Measurements from ENCODE around the gene ZNF100. TPM values are rescaled to one million over a fixed set of nuclear protein-coding genes. Genes with fewer than 3 reads are reported as not detected.

ZNF100 gene
- total and polyA plus RNA-seq, 9 of the 15 experiments (the other 6 are each of a cell fraction or from before 2014, with no cell fraction given) = 4.5 to 27.2 (median 19.6) TPM

GRCh38 chr19:21767065-21767800 lies at the start of gene ZNF100 (continued):
- TF ChIP-seq ZNF318 (IDR thresholded peaks at IDR 0.05; ENCODE audit: borderline replicate concordance in 1 of 2, low read depth in 1 of 2) (no peak), KDM1A (IDR thresholded peaks at IDR 0.05) (no peak), ELF1 (tag; IDR thresholded peaks at IDR 0.05) (peak; percentile 93), BMI1 (IDR thresholded peaks at IDR 0.05; ENCODE audit: low read length) (no peak), SUPT5H (IDR thresholded peaks at IDR 0.05) (peak; percentile 90), HDGF (IDR thresholded peaks at IDR 0.05) (no peak), NELFE (IDR thresholded peaks at IDR 0.05; ENCODE audit: insufficient read depth, insufficient read length) (no peak), PTBP1 (IDR thresholded peaks at IDR 0.05; ENCODE audit: low read depth, low read length) (0 out of 2 replicates have a peak, but pooled peaks have one; percentile 16), GTF2A2 (tag; IDR thresholded peaks at IDR 0.05) (no peak), HDAC3 (IDR thresholded peaks at IDR 0.05; ENCODE audit: borderline replicate concordance, partially characterized antibody) (no peak), ZNF586 (CRISPR knock-in tag; conservative IDR thresholded peaks at IDR 0.05) (no peak), ZNF79 (CRISPR knock-in tag; IDR thresholded peaks at IDR 0.05; ENCODE audit: low read depth) (no peak), PYGO2 (tag; IDR thresholded peaks at IDR 0.05) (no peak), RBBP5 (IDR thresholded peaks at IDR 0.05; ENCODE audit: borderline replicate concordance, insufficient read depth, low read length, poor library complexity, severe bottlenecking) (peak; percentile 91), HNRNPH1 (optimal IDR thresholded peaks at IDR 0.05; ENCODE audit: low read depth, low read length) (no peak), CHD2 (IDR thresholded peaks at IDR 0.05; ENCODE audit: low read depth, low read length) (no peak; the same call in 1 of the 2 replicates)
- TF ChIP-seq, protein P1, sequence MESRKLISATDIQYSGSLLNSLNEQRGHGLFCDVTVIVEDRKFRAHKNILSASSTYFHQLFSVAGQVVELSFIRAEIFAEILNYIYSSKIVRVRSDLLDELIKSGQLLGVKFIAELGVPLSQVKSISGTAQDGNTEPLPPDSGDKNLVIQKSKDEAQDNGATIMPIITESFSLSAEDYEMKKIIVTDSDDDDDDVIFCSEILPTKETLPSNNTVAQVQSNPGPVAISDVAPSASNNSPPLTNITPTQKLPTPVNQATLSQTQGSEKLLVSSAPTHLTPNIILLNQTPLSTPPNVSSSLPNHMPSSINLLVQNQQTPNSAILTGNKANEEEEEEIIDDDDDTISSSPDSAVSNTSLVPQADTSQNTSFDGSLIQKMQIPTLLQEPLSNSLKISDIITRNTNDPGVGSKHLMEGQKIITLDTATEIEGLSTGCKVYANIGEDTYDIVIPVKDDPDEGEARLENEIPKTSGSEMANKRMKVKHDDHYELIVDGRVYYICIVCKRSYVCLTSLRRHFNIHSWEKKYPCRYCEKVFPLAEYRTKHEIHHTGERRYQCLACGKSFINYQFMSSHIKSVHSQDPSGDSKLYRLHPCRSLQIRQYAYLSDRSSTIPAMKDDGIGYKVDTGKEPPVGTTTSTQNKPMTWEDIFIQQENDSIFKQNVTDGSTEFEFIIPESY (CRISPR knock-in tag; IDR thresholded peaks at IDR 0.05) = no peak
- TF ChIP-seq, protein P2, sequence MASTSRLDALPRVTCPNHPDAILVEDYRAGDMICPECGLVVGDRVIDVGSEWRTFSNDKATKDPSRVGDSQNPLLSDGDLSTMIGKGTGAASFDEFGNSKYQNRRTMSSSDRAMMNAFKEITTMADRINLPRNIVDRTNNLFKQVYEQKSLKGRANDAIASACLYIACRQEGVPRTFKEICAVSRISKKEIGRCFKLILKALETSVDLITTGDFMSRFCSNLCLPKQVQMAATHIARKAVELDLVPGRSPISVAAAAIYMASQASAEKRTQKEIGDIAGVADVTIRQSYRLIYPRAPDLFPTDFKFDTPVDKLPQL (IDR thresholded peaks at IDR 0.05; ENCODE audit: extremely low read depth, insufficient read length) = no peak

Measured in K562 (cell line).